Kidney (tissue), 14 donors: Measurements from ENCODE around the gene SMYD3. TPM values are rescaled to one million over a fixed set of nuclear protein-coding genes. Genes with fewer than 3 reads are reported as not detected.

Experiments
- DNase-seq, 5 donors: peaks; one replicate each; pipeline ENCODE4 v3.0.0-alpha.2; 2013 to 2020
- FAIRE-seq: peaks from 2 replicates; lab custom pipeline; 2012; peaks lifted over from hg19 to GRCh38; lab: Jason Lieb, UNC
- H3K27ac ChIP-seq, 2 donors: one replicate each; pipeline ENCODE4 v1.7.0; 2013; ENCODE audit warnings: low read depth in 2 of 2, low read length in 2 of 2, inconsistent platforms in 1 of 2
- H3K27me3 ChIP-seq: one replicate; pipeline ENCODE4 v1.7.1; 2013; ENCODE audit warnings: low read length, inconsistent platforms; ENCODE audit not compliant: control insufficient read depth, insufficient read depth
- H3K36me3 ChIP-seq, 3 donors: one replicate each; pipeline versions ENCODE4 v1.7.0 to v1.7.1; 2013; ENCODE audit warnings: low read length in 3 of 3, control low read depth in 1 of 3, inconsistent platforms in 1 of 3; ENCODE audit not compliant: insufficient read depth in 3 of 3, control insufficient read depth in 2 of 3
- H3K4me1 ChIP-seq, 3 donors: one replicate each; pipeline versions ENCODE4 v1.7.0 to v1.7.1; 2013; ENCODE audit warnings: low read length in 3 of 3, inconsistent platforms in 1 of 3, low read depth in 1 of 3; ENCODE audit not compliant: control insufficient read depth in 2 of 3, insufficient read depth in 2 of 3
- H3K4me3 ChIP-seq, 3 donors: one replicate each; pipeline versions ENCODE4 v1.7.0 to v1.8.1; 2013; ENCODE audit warnings: low read length in 3 of 3, control low read depth in 1 of 3, inconsistent platforms in 1 of 3
- H3K9ac ChIP-seq, 3 donors: one replicate each; pipeline versions ENCODE4 v1.7.0 to v1.7.1; 2013; ENCODE audit warnings: low read length in 3 of 3, control low read depth in 1 of 3, inconsistent platforms in 1 of 3
- H3K9me3 ChIP-seq, 3 donors: one replicate each; pipeline versions ENCODE4 v1.7.0 to v1.7.1; 2013; ENCODE audit warnings: low read length in 3 of 3, control low read depth in 1 of 3, inconsistent platforms in 1 of 3; ENCODE audit not compliant: control insufficient read depth in 2 of 3, insufficient read depth in 1 of 3
- intact Hi-C: fragments of 100-400 bp; cut with DNase I; formaldehyde crosslinking; loops from one replicate; pipeline ENCODE4 v1.11.1; 2022
- polyA plus RNA-seq: library from polyadenylated mRNA; stranded (reverse); fragments of 350-450 nt; fragmentation: Illumina TruSeq; extraction: RNeasy Lipid Tissue Mini Kit (QIAGEN cat#74804); gene quantifications from one replicate; pipeline ENCODE4 v1.2.3, GENCODE V29; 2014; ENCODE audit warnings: low read depth, low replicate concordance; ENCODE audit not compliant: insufficient read depth
- total RNA-seq: library from RNA; stranded (reverse); fragmentation: NEBNext Ultra II Directional; extraction: Animal tissue kit (Norgen Biotek cat#: 25700); gene quantifications from one replicate; pipeline ENCODE4 v1.2.1, GENCODE V29; 2021
- TF ChIP-seq, protein P1 (sequence below): IDR thresholded peaks from 3 replicates; pipeline ENCODE4 v1.5.1; 2012; ENCODE audit warnings: mild to moderate bottlenecking, moderate library complexity, borderline replicate concordance; ENCODE audit not compliant: insufficient read depth; ENCODE audit errors: extremely low read depth
- donor health status: control.
- donor health status: control.
- donor health status: control.
- donor health status: control.
- donor health status: control.
- donor health status: DM: yes; HTN: yes; CAD: no.
- donor health status: Normal renal cell carcinoma (clear cell type).

The SMYD3 gene
- total and polyA plus RNA-seq, 2 donors from 2014 or later = 23.3 to 23.9 TPM

DNA sequence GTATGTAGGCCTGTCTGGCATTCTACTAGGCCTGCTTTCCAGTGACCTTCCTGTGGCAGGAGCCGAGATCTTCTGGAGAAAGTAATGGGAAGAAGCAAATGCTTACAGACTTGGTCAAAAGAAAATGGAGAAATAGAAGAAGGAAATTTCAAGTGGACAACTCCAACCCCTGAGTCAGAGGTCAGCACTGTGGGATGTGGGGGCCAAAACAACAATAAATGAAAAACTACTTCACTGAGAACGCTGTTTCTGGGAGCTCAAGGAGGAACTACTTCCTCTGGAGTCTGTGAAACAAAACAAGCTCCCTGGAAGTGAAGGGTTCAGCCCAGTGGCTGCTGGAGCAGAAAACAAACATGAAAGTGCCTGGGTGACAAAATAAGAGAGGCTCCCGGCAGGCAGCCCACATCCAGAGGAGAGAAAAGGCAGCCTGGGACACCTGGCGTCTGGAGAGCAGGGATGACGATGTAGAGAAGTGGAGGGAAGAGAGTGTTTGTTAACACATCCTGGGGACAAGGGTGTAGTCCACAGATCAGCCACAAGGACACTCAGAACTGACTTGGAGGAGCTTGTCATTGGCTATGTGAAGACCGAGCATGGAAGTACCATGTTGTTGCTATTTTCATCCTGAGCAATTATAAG lies 355.2 kb downstream of the SMYD3 start:
- no peak for FAIRE-seq
- Histone ChIP-seq H3K4me3 (no peak overlapping the region), H3K27me3 (no peaks in the 10 kb centered on the region), H3K27ac (no peak overlapping the region), H3K9me3 (peaks cover 0 to 4% (median 0%) of the 10 kb centered on the region in 3 donors), H3K4me1 (peaks cover 0 to 6% (median 5%) of the 10 kb centered on the region in 3 donors), H3K36me3 (no peaks in the 10 kb centered on the region), H3K9ac (no peak overlapping the region)
- peak in 3 of 5 donors; percentile 19 to 30 (median 29) for DNase-seq
- intact Hi-C loops = no loop called here
- TF ChIP-seq, protein P1, sequence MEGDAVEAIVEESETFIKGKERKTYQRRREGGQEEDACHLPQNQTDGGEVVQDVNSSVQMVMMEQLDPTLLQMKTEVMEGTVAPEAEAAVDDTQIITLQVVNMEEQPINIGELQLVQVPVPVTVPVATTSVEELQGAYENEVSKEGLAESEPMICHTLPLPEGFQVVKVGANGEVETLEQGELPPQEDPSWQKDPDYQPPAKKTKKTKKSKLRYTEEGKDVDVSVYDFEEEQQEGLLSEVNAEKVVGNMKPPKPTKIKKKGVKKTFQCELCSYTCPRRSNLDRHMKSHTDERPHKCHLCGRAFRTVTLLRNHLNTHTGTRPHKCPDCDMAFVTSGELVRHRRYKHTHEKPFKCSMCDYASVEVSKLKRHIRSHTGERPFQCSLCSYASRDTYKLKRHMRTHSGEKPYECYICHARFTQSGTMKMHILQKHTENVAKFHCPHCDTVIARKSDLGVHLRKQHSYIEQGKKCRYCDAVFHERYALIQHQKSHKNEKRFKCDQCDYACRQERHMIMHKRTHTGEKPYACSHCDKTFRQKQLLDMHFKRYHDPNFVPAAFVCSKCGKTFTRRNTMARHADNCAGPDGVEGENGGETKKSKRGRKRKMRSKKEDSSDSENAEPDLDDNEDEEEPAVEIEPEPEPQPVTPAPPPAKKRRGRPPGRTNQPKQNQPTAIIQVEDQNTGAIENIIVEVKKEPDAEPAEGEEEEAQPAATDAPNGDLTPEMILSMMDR = no peak

DNA sequence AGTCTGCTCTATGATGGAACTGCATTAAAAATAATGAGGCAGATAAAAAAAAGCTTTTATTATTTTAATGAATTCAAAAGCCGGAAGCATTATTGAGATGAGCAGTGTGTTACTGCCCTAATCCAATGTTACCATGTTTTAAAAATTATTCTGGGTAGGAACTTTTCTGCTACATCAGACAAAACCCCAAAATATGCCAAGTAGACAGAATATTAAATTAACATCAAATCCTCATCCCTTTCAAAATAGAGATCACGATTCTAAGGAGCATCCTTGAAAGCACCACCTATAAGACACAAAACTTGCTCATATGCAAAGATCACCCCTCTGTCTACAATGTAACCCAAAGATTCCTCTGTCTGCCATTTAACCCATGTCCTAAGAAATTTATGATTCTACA lies 357.5 kb downstream of the SMYD3 start:
- Histone ChIP-seq H3K27me3 (no peaks in the 10 kb centered on the region), H3K4me1 (no peaks in the 10 kb centered on the region), H3K36me3 (no peaks in the 10 kb centered on the region), H3K9me3 (peaks cover 0 to 4% (median 0%) of the 10 kb centered on the region in 3 donors), H3K4me3 (no peak overlapping the region), H3K27ac (no peak overlapping the region), H3K9ac (no peak overlapping the region)
- FAIRE-seq = no peak
- TF ChIP-seq, protein P1 = no peak
- no peak for DNase-seq
- intact Hi-C loops = no loop called here

DNA sequence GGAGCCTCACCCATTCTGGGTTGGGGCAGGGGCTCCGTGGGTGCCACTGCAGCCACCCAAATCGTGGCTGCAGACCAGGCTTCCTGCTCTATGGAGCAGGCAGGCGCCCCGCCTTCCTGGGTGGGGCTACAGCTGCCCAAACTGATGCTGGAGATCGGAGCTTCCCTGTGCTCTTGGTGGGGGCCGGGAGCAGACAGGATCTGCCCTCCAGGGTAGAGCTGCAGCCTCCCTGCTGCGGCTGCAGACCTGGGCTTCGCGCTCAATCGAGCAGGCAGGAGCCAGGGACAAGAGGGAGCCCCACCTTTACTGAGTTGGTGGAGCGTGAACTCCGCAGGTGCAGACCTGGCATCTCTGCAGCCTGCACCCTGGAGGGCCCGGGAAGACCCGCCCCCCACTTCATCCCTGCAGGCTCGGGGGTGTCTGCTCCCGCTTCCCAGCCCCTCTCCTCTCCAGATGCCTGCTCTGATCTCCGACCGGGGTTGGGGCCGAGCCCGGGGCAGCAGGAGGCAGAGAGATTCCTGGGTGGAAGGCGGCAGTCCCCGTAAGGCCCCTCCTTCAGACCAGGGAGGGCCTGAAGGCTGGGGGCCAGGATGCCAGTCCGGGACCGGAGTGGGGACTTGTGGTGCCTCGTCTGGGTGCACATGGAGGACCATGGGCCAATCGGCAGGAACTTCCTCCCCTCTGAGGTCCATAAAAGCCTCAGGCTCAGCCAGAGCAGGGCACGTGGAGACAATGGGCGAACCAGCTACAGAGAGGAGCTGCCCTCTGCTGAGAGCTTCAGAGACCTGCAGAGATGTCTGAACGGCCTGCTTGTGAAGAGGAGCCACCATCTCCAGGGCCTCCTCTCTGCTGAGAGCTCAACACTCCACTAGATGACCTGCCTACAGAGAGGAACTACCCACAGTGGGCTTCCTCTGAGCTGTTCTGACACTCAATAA lies 359.3 kb downstream of the SMYD3 start:
- no peak overlapping the region for H3K9ac ChIP-seq
- H3K4me3 ChIP-seq = no peak overlapping the region
- H3K27me3 ChIP-seq = no peaks in the 10 kb centered on the region
- H3K4me1 ChIP-seq = no peaks in the 10 kb centered on the region
- H3K9me3 ChIP-seq = peaks cover 0 to 4% (median 0%) of the 10 kb centered on the region in 3 donors
- no peaks in the 10 kb centered on the region for H3K36me3 ChIP-seq
- no peak for DNase-seq
- no peak overlapping the region for H3K27ac ChIP-seq
- intact Hi-C loops = no loop called here
- no peak for FAIRE-seq
- TF ChIP-seq, protein P1 = no peak
